Activated CD8-positive, alpha-beta memory T cell treated with anti-CD3 and anti-CD28 coated beads, Interleukin-2, amount 50 U/mL, for 48 hours (primary cell): ENCODE measurements around the gene TGFBR1.

Source experiments
- DNase-seq: peaks from one replicate; pipeline ENCODE4 v3.0.0-alpha.2; 2020

The TGFBR1 gene

DNA sequence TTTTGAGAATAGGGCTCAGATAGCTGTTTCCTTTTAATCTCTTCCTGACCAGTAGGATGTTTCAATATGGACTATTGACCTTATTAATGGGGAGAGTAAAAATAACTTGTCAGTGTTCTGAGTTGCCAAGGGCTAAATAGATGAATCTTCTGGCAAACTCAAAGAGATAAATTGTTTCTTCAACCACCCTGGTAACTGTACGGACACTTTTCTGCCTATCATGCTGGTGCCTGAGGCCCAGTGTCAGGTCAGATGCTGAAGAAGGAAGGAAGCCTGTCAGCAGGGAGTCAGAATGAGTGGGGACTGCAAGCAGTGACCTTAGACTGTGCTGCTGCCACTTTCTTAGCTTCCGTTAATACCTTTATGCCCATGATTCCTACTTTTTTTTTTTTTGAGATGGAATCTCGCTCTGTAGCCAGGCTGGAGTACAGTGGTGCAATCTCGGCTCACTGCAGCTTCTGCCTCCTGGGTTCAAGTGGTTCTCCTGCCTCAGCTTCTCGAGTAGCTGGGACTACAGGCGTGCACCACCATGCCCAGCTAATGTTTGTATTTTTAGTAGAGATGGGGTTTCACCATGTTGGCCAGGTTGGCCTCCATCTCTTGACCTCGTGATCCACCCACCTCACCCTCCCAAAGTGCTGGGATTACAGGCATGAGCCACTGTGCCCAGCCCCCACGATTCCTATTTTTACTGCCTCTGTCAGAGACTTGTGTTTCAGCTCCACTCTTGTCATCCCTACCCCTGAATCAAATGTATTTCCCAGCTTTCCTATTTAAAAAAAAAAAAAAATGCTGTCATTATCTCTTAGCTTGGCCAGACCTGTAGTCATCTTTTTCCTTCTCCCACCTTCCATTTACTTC is 33.7 kb downstream of the TGFBR1 start:
- DNase-seq, result no peak

DNA sequence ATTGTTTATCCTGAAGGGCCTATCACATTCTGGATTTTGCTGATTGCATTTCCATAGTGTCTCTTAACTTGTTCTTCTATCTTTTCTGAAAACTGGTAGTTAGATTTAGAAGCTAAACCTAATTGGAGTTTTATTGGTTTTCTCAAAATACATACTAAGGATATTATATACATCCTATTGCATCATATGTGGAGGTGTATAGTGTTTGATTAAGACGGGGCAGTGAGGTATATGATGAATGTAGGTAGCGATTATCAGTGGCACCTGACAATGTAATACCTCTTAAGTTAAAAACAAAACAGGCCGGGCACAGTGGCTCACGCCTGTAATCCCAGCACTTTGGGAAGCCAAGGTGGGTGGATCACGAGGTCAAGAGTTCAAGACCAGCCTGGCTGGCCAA is 35.0 kb downstream of the TGFBR1 start:
- DNase-seq, result no peak

DNA sequence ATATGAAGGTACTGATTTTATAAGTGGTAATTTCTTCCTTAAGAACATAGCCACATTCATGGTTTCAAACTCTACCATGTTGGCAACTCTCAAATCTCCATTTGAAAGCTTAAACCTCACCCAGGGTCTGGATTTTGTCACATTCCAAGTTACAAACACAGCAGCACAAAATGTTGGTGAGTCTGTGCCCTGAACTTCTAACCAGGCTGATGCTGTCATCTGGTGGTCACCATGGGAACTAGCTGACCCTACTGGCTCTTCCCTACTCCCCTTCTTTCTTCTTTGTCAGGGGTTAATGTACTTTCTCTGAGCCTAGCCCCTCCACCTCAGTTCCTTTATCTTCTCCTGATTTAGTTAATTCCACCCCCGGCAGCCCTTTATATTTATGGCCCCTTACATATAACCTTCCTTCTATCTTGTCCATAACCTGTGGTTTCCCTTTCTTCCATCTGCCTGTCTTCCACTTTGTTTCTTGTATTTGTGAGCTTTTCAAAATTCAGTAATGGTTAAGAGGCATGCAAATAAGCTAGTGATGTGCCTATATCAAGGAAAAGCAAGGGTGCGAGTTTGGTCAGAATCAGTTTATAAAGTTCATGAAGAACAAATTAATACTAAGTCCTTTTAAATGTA is 35.9 kb downstream of the TGFBR1 start:
- DNase-seq, result no peak

DNA sequence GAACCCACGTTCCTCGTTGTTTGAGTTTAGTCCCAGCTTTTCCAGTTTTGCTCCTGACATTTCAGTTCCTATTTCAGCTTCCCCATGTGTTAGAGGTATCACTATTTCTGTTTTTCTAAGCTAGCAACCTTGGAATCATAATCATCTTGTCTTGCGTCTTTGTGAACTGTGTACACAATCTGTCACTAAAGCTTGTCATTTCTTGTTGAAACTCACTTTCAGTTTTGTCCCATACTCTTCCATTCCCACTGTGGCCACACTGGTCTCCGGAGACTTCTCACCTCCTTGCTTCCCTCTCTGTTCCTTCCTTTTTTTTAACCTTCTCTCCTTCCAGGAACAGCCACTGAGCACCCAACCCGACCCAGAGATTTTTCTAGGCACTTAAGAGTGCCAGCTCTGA is 36.9 kb downstream of the TGFBR1 start:
- DNase-seq, result no peak

DNA sequence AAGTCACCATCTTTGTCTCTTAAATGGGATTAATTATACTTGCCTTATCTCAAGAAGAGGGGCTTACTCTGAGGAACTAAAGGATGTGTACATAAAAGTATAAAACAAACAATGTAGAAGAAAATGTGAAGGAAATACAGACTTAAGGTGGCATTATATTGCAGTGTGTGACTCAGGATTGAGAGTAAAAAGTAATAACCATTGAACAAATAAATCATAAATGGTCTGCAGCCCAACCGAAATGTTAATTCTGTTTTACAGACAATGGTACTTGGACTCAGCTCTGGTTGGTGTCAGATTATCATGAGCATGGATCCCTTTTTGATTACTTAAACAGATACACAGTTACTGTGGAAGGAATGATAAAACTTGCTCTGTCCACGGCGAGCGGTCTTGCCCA is 37.4 kb downstream of the TGFBR1 start:
- DNase-seq, result no peak

DNA sequence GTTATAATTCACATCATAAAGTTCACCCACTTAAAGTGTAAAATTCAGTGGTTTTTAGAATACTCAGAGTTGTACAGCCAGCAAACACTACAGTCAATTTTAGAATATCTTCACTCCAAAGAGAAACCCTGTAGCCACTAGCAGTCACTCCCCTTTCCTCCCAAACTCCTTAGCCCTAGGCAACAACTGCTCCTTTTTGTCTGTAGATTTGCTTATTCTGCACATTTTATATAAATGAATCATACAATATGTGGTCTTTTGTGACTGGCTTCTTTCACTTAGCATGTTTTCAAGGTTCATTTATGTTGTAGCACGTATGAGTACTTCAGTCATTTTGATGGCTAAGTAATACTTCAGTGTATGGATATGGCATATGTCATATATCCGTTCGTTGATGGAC is 38.7 kb downstream of the TGFBR1 start:
- DNase-seq, result no peak

DNA sequence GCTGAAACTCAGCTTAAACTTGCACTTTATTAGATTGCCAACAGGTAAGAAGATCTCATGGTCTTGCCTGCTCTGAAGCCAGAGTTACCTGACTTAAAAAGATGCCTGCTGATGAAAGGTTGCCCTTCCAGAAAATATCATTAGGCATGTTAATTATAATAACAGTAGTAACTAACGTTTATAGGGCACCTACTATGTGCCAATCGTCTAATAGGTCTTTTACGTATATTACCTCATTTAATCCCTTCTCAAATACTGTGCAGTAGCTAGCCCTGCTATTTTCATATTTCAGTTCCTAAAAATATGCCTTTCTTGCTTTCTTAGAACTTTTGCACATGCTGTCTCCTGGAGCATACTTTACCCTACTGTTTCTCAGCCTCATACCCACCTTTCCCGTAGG is 40.1 kb downstream of the TGFBR1 start:
- no peak for DNase-seq

DNA sequence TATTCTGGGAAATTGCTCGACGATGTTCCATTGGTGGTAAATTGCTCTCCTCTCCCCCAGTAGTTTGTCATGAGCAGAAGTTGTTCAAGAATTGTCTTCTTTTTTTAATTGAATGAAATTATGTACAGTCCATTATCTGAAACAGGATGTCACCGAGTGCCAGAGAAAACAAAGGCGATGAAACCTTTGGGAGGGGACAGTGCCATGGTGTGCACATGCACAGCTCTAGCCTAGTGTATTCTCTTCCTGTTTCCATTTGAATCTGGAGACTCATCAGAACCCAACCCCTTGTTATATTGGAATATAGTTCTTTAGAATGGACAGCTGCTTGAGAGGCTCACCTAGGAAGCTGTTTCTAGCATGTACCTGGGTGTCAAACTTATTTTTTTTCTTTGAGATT is 41.7 kb downstream of the TGFBR1 start:
- DNase-seq, result no peak

DNA sequence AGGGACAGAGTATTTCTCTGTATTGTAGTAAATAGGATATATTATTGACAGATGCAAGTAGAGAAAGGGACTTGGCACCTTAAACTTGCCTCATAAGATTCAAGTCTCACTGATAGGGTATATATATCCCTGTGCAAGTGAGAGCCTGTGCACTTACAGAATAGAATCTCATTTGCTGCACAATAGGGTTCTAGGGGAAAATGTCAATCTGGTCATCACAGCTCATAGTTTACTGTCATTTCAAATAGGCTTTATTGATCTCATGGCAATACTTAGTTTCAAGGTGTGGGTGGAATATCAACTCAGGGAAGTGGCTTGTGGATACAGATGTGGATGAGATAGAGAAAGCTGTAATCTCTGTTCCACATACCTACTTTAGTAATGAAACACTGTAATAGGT is 42.3 kb downstream of the TGFBR1 start:
- DNase-seq, result no peak

DNA sequence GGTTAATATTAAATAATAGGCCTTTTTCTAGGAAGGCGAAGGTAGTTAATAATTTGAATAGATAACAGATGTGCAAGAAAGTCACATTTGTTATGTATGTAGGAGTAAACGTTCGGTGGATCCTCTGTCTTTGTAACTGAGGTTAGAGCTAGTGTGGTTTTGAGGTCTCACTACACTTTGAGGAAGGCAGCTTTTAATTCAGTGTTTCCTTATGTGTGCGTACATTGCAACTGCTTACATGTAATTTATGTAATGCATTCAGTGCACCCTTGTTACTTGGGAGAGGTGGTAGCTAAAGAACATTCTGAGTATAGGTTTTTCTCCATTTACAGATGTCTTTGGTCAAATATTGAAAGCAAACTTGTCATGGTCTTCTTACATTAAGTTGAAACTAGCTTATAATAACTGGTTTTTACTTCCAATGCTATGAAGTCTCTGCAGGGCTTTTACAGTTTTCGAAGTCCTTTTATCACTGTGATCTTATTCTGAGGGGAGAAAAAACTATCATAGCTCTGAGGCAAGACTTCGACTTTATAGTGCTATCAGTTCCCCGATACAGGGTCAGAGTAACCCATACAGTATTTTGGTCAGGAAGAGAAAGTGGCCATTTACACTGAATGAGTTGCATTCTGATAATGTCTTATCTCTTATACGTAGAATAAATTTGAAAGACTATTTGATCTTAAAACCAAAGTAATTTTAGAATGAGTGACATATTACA is 45.7 kb downstream of the TGFBR1 start:
- no peak for DNase-seq

DNA sequence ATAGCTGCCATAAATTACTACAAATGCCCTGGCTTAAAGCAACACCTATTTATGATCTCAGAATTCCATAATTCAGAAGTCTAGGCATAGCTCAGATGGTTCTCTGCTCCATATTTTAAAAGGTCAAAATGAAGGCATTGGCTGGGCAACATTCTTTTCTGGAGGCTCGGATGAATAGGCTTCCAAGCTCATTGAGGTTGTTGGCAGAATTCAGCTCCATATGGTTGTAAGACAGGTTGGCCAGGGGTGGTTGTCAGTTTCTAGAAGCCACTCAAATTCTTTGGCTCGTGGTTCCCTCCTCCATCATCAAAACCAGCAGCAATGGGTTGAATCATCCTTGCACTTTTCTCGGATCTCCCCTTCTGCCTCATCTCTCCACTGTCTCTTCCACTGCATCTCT is 49.4 kb downstream of the TGFBR1 start:
- no peak for DNase-seq

DNA sequence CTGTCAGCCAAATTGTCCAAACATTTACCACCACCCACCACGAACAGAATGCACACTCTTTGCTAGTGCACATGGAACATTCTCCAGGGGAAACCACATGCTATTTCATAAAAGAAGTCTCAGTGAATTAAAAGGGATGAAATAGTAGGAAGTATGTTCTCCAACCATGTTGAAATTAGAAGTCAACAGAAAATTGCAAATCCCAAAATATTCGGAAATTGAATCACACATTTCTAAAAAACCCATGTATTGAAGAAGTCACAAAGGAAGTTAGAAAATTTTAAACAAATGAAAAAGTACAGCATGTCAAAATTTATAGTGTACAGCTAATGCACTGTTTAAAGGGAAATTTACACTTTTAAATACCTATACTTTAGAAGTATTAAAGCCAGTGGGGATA is 50.8 kb downstream of the TGFBR1 start:
- no peak for DNase-seq

DNA sequence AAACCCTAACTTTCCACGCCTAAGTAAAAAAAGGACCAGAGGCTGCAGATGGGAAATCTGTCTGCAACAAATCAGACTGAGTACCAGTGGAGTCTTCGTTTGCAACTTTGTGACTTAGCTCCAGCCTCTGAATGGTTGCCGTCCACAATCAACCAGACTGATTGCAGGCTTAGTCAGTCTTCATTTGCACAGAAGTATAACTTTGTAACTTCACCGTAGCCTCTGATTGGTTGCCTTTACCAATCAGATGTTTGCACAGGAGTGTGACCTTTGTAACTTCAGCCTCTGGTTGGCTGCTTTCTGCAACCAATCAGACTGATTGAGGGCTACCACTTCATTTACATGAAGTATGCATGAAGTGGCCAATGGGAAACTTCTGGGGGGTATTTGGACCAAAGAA is 53.7 kb downstream of the TGFBR1 start:
- no peak for DNase-seq

DNA sequence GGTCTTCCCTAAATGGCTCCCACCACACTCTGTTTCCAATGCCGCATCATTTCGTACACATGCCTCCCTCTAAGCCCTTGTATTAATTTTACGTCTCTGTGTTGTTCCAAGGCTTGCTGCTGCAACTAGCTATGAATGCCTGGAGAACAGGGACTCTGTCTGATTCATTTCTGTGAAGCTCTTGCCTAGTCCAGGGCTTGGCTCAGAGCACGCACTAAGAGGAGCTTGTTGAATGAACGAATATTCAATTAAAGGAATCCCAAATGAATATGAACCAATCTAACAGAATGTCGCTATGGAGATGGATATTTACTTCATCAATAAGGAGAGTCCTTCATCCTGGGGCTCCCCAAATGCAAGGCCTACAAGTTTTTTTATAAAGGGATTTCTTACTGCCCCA is 55.3 kb downstream of the TGFBR1 start:
- DNase-seq, result no peak

DNA sequence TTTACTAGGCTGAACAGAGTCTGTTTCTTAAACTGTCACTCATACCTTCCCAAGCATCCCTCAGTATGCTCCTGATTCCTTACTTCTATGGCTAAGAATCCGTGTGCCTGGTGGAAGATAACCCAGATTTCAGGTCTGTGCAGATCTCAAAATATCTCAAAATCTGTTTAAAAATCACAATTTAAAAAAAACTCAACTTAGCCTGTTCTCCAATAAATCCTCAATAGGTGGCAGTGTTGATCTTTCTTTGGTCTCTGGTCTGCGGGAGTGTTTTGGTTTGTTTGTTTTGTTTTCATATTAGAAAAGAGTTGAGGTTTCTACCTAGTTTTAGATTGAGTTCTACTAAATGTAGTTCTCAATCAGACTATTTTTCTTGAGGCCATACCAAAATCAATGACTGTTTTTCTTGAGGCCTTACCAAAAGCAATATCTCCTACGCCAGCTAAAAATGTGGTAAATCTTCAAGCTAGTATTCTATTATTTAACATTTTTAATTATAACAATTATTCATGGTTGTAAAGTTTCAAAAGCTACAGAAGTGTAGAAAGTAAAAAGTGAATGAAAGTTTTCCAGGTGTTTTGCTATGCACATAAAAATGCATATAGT is 57.9 kb downstream of the TGFBR1 start:
- no peak for DNase-seq

DNA sequence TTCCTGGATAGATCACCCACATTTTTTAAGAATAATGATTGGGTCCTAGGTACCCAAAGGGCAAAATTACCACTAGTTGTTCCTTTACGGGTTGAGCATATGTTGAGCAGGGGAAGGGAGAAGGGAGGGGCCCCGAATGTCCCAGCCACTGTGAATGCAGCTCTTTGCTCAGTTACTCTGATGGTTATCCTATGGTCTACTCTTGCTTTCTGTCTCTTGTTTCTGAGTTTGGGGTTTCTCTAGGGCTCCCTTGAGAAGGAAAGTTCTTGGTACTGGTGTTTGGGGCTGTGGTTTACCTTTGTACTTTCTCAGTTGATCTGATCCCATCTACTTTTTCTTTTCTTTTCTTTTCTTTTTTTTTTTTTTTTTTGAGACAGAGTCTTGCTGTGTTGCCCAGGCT is 61.2 kb downstream of the TGFBR1 start:
- DNase-seq, result no peak

DNA sequence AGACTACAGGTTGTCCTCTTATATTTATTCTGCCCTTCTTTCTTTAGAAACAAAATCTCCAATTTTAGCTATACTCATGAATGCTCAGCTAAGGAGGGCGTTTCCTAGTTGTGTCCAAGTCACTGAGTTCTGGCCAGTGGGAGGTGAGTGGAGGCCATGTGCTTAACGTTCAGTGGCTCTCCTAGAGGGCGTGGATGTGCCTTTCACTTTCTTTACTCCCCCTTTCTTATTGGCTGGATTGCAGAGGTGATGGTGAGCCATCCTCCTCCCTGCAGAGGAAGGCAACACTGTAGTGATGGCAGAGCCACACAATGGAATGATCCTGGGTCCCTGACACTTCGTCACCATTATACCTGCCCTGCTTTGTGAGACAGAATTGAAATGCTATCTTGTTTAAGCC is 62.2 kb downstream of the TGFBR1 start:
- DNase-seq, result no peak

DNA sequence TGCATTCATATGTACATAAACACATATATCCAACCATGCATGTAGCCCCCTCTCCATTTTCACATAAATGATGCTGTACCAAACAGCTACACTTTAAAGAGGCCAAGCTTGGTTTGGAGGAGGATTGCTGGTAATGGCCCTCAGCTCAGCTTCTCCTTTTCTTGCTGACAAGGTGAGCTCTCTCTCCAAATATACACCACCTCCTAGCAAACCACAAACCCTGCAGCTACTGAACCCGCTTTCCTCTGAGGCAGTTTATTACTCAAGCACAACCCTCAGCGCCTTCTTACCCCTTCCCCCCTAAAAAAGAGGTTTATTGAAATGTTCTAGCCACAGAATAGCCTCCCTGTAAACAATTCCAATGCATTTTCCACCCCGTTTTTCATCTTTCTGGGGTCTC is 62.8 kb downstream of the TGFBR1 start:
- DNase-seq, result no peak

DNA sequence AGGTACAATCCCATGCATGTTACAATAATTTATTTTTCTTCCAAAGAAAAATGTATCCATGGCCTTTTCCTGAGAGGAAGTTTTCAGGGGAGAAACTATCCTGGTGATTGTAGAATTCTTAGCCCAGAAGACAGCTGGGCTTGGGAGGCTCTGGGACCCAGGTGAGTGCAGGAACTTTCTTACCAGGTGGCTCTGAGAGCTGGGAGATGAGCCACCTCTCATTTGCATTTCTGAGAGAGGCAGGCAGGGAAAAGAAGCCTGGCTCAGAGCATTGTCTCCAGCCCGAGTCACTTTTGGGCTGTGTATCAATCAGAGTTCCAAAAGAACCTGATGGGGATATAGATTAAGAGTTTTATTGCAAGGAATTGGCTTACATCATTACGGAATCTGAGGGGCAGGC is 64.2 kb downstream of the TGFBR1 start:
- no peak for DNase-seq

DNA sequence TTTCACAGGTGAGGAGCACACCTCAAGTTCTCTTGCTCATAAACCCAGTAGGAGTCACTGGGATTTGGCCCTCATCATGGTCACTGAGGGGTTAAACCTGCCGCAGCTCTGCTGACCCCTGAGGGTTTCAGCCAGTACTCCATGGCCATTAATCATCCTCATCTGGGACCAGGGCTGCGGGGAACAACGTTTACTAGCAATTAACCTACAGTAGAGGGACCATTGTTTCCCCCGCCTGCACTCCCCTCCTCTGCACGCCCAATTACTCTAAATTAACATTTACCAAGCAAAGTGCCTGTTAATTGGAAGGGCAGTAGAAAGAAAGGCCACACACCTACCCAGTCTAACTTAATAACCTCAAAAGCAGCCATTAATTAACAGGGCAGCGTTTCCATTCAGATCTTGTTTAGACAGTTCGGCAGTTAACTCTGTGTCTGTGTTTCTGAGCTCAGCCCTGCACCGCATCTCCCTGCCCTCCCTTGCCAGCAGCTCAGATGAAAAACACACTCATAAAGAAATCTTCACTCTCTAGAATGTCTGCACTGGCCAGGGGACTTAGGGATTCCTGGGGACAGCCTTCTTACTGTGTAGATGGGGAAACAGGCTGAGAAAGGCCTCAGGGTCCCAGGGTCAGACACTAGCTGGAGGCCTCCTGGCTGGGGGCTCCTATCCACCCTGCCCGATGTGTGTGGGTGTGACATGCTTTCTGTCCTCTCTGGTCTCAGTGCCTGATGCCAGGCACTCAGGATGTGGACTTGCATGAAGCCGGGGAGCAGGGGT is 65.3 kb downstream of the TGFBR1 start:
- no peak for DNase-seq

DNA sequence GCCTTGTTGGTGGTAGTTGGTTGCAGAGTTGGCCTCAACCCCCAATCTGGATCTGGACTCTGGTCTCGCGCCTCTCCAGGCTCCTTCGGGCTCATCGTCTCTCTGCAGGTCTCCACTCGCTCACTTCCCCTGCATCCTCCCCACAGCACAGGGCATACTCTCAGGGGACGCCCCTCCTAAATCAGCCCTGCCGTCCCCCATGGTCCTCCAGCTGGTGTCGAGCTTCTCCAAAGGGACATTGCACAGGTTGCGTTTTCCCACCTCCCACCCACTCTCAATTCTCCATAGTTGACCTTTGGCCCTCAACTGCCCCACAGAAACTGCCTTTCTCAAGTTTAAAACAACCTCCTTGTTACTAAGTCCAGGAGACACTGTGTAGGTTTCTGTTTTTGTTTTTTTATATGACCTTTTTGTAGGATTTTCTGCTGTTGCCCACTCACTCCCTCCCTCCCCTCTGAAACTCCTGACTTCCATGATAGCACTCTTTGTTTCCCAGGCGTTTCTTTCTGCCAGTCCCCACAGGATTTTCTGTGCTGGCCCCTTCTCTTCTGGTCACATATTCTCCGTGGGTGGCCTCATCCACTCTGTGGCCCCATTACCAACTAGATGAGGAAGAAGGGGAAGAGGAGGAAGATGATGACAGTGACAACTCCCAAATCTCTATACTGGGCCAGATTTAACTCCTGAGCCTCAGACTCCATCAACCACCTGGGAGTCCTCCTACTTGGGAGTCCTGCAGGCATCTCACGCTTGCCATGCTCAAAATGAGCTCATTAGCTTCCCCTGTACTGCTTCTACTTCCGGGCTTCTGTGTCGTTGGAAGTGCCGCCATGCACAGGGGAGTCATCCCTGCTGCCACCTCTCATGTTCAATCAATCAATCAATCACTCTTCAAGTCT is 66.6 kb downstream of the TGFBR1 start:
- DNase-seq, result no peak
